HG03097 (cell line): ENCODE data around the gene RALGAPA2.

Experiments
- ATAC-seq: cut with Tn5 transposase; IDR thresholded peaks from one replicate; pipeline ENCODE4 v1.9.1; 2021; ENCODE audit not compliant: unreplicated experiment, low FRiP score

The RALGAPA2 gene

GRCh38 chr20:20687319-20687718 lies 25.1 kb downstream of the RALGAPA2 start:
- no peak for ATAC-seq

DNA sequence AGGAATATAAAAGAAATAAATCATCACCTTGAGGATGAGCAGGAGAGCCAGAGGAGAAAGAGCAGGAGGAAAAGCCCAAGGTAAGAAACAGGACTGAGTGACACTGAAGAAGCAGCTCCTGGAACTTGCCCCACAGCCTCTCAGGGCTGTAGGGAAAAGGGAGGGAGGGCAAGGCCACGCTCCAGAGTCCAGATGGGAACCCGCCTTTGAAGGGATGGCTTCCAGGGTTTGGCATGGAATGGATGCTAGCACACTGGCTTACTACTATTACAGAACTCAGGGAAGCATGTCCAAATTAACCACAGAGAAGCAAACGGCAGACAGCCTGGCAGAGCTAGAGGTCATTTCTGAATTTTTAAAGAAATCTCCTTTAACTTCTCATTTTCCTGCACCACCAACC lies 26.8 kb downstream of the RALGAPA2 start:
- no peak for ATAC-seq

- ATAC-seq = no peak
Measured at GRCh38 chr20:20683481-20684321, 28.7 kb downstream of the RALGAPA2 start.

- no peak for ATAC-seq
Measured at GRCh38 chr20:20683020-20683419, 29.4 kb downstream of the RALGAPA2 start.

GRCh38 chr20:20680991-20681508 lies 31.4 kb downstream of the RALGAPA2 start:
- ATAC-seq = no peak

GRCh38 chr20:20679316-20679715 lies 33.1 kb downstream of the RALGAPA2 start:
- no peak for ATAC-seq

GRCh38 chr20:20677186-20677585 lies 35.3 kb downstream of the RALGAPA2 start:
- ATAC-seq = no peak

GRCh38 chr20:20668639-20669038 lies 43.8 kb downstream of the RALGAPA2 start:
- peak; percentile 94 for ATAC-seq

DNA sequence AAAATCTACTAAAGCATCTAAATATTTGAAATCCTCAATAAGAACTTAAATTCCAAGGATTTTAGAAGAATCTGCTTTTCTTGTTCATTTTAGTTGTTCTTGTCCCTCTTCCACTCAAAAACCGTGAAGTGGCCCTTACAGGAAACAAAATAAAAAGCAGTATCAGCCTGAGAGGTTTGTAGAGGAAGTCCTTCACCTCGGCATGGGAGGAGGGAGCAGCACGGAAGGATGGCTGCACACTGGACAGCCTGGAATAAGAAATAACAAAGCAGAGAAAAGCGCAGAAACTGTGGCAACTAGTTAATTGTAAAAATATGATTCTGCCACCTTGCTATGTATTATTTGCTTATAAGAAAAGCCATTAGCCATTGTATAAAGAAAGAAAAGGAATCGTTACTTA lies 46.1 kb downstream of the RALGAPA2 start:
- no peak for ATAC-seq

DNA sequence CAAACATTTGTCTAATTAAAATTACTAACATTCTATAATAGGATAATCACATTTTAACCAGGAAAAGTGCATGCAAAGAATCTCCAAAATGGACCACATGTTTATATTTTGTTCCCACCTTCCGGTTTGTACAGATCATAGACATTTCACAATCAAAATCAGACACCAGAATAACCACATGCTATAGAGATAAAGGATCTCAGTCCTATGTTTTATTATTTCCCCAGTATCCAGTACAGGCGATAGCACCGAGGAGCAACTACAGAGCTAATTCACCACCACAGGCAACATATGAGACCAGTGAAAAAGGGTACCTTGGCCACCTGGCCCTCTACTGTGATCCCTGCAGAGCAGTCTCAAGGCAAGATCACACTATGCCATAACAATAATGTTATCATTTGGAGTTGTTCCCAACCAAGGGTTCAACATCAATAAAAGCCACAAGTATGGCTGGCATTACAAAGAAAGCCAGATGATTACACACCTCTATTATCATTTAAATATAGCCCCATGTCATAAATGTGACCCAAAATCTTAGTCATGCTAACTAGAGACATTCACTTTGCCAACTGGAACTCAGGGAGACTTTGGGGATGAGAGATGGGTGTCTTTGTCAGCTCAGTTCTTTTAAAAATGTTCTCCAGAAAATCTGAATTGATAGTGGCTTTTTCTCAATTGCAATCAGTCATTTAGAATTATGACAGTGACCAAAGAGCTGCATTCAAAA lies 46.7 kb downstream of the RALGAPA2 start:
- no peak for ATAC-seq

- ATAC-seq = no peak
Measured at GRCh38 chr20:20664795-20665589, 47.5 kb downstream of the RALGAPA2 start.

GRCh38 chr20:20663841-20664240 lies 48.6 kb downstream of the RALGAPA2 start:
- ATAC-seq = no peak

DNA sequence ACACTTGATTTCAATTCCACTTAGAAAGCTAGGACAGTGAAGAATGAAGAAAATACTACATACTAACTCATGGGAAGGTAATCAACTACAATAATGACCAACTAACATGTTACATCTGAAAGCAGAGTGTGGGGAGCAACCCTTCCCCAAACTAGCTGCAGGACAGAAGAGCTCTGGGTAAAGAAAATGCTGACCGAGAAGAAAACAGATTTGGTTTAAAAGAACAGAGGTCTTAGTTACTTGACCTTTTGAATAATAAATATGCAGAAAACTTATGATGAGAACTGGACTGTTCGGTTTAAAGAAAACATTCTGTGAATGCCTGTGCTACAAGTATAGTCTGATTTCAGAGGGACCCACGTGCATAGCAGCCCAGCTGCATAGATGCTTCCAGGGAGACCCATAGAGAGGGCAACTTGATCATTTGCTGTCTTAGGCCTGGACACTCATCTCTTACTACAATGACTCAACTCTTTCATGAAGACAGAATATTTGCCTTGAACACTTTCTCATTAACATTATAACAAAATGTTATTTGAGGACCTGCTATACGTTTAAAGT lies 53.5 kb downstream of the RALGAPA2 start:
- no peak for ATAC-seq

GRCh38 chr20:20658123-20658522 lies 54.3 kb downstream of the RALGAPA2 start:
- no peak for ATAC-seq

DNA sequence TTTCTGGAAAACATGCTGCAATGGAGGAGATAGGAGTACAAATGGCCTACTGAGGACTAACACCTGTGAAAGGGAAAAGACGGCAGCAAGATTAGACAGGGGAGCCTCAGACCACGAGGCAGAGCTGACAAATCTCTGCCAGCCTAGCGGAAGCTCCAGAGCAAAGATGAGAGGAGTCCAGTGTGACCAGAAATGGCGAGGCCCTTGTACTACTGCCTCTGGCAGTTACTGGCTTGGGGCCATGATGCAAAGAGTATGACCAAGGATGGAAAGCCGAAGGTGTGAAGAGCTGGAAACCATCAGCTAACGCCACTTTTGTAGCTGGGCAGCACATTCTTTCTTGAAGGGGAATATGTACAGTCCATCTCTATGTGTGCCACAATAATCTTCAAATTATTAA lies 55.4 kb downstream of the RALGAPA2 start:
- no peak for ATAC-seq

GRCh38 chr20:20655883-20656282 lies 56.6 kb downstream of the RALGAPA2 start:
- ATAC-seq = no peak

DNA sequence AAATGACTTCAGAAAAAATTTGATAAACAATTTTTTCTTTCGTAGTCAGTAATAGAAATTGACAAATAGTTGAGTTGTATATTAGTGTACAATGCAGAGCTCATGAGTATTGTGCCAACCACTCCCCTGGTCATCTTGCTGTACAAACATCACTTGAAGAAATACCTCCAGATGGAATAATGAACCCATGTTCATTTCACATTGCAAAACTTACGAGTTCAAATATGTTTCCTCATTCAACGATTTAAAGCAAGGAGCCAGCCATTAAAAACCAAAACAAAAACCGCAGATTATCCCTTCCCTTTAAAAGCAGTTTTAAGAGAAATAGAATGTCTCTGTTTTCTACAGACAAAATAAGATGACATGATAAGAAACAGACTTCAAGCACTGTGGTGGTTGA lies 62.5 kb downstream of the RALGAPA2 start:
- ATAC-seq = no peak

DNA sequence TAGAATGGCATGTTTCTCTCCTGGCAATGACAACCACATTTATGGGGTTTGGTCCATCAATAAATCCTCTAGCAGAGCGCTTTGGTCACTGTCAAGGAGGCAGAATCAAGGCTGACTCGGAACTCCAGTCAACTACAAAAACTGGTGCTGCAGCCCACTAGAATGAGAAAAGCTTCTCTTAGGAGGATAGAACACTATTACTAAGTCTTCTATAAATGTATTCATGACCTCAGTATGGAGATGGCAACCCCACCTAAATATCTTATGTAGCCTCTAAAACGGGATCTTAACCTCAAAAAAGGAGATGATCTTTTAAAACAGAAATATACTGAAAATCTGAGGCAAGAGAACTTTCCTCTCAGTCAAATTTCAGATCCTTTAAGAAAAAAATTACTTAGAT lies 68.5 kb downstream of the RALGAPA2 start:
- ATAC-seq = no peak

GRCh38 chr20:20641783-20642182 lies 70.7 kb downstream of the RALGAPA2 start:
- ATAC-seq = no peak

DNA sequence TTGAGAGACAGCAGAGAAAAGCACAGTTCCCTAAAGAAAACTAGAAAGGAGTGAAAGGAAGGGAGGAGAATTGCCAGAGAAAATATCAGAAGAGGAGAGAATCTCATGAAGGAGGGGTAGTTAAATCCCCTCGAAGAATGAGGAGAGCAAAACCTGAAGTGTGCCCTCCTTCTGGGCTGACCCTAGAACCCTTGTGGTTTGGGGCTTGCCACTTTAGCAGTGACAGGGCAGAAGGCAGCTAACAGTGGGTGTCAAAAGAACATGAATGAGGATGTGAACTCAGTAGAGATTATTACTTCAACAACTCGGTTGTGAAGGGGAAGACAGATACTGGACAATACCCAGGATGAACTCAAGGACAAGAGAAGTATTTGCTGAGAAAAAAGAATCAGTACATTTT lies 73.6 kb downstream of the RALGAPA2 start:
- no peak for ATAC-seq
